ENCODE data around the gene WDR31.

WDR31 gene

DNA sequence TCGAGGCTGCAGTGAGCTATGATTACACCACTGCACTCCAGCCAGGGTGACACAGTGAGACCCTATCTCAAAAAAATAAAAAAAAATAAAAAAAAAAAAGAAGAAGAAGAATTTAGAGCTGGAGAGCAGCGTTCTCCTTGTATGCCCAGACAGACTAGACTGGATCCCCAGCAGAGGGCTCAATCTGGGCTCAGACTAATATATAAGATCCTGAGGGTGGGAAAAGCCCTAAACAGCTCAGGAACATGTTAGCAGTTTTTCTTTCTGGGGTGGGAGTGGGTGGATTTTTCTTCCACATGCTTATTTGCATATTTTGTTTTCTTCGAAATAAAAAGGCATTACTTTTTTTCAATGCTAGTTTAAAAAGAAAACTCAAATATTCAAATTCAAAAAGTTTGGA is 8.4 kb upstream of the WDR31 start:
- no peak overlapping the region for H3K4me3 ChIP-seq (replicated peaks; ENCODE audit: low read depth, low read length)
- no peak for DNase-seq (ENCODE audit: extremely low read depth, low read depth)
- no peak for TF ChIP-seq CTCF (IDR thresholded peaks at IDR 0.05; ENCODE audit: low read depth, low read length, missing control alignments)

DNA sequence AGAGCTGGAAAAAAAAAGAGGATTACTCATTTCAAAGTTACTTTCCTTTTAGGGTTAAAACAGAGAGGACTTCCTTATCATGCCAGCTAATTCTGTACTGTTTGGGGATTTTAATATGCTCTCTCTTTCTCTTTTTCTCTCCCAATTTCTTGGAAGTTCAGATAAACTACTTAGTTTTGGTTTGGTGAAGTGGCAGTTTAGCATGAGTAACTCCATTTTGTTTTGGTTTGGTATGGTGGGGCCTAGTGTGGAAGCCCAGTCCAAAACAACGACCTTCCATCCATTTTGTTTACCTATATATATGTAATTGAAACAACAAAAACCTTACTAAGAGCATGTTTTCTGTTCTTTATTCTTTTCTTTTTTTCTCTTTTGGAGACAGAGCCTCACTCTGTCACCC is 5.6 kb upstream of the WDR31 start:
- no peak for TF ChIP-seq CTCF (IDR thresholded peaks at IDR 0.05; ENCODE audit: low read depth, low read length, missing control alignments)
- H3K4me3 ChIP-seq (replicated peaks; ENCODE audit: low read depth, low read length) = no peak overlapping the region
- no peak for DNase-seq (ENCODE audit: extremely low read depth, low read depth)

- TF ChIP-seq CTCF (IDR thresholded peaks at IDR 0.05; ENCODE audit: low read depth, low read length, missing control alignments) = no peak
- no peak for DNase-seq (ENCODE audit: extremely low read depth, low read depth)
- H3K4me3 ChIP-seq (replicated peaks; ENCODE audit: low read depth, low read length) = no peak overlapping the region
These were observed 5.1 kb upstream of the WDR31 start for GRCh38 chr9:113345190-113345589.

DNA sequence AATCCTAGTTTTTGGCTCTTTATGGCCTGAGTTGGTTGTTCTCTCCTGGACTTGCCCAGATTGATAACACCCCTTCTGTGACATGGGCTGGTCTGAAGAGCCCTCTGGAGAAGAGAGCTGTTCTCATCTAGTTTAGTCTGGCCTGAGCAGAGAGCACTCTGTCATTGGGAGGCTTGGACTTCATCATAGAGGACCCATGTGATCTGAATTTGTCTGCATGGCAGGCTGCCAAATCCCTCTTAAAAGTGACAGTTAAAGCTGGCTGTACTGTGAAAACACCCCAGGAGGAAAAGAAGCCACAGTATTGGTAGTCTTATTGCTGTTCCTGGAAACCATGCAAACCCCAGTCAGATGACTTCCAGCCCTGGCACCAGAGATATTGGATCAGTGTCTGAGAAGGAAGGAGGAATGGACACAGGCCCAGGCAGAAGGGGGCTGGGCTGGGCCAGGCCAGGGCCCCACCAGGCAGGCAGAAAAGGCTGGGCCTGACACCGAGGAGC is 3.7 kb upstream of the WDR31 start:
- DNase-seq (ENCODE audit: extremely low read depth, low read depth) = peak; percentile 32
- H3K4me3 ChIP-seq (replicated peaks; ENCODE audit: low read depth, low read length) = no peak overlapping the region
- TF ChIP-seq CTCF (IDR thresholded peaks at IDR 0.05; ENCODE audit: low read depth, low read length, missing control alignments) = no peak

- no peak overlapping the region for H3K4me3 ChIP-seq (replicated peaks; ENCODE audit: low read depth, low read length)
- DNase-seq (ENCODE audit: extremely low read depth, low read depth) = no peak
- no peak for TF ChIP-seq CTCF (IDR thresholded peaks at IDR 0.05; ENCODE audit: low read depth, low read length, missing control alignments)
These were observed 1.8 kb upstream of the WDR31 start for GRCh38 chr9:113341712-113342410.

- DNase-seq (ENCODE audit: extremely low read depth, low read depth) = no peak
- no peak overlapping the region for H3K4me3 ChIP-seq (replicated peaks; ENCODE audit: low read depth, low read length)
- no peak for TF ChIP-seq CTCF (IDR thresholded peaks at IDR 0.05; ENCODE audit: low read depth, low read length, missing control alignments)
These were observed 2.4 kb downstream of the WDR31 start for GRCh38 chr9:113337714-113338113.

GRCh38 chr9:113331780-113332179 is 8.3 kb downstream of the WDR31 start:
- no peak overlapping the region for H3K4me3 ChIP-seq (replicated peaks; ENCODE audit: low read depth, low read length)
- DNase-seq (ENCODE audit: extremely low read depth, low read depth) = no peak
- no peak for TF ChIP-seq CTCF (IDR thresholded peaks at IDR 0.05; ENCODE audit: low read depth, low read length, missing control alignments)
